Stimulated activated effector memory CD8-positive, alpha-beta T cell treated with anti-CD3 and anti-CD28 coated beads, Interleukin-12 subunit alpha, Interleukin-12 subunit beta, amount 100 ng/mL, for 72 hours (primary cell): ENCODE measurements around the gene GLB1L2.

Experiments used
- ATAC-seq: fragments of 150-1000 bp; cut with Tn5 transposase; 2 replicates; pipeline ENCODE4 v1.10.0; 2021
- DNase-seq, 2 donors: peaks; one replicate each; pipeline ENCODE4 v3.0.0; 2021 to 2022; ENCODE audit warnings: low spot score in 2 of 2
- H3K27ac Mint-ChIP-seq: one replicate; pipeline ENCODE4 v1.8.0; 2022; ENCODE audit warnings: mild to moderate bottlenecking, mixed read lengths
- H3K36me3 Mint-ChIP-seq: one replicate; pipeline ENCODE4 v1.8.0; 2022; ENCODE audit warnings: mild to moderate bottlenecking, mixed read lengths
- H3K4me1 Mint-ChIP-seq: one replicate; pipeline ENCODE4 v1.8.0; 2022; ENCODE audit warnings: mixed read lengths
- H3K4me3 Mint-ChIP-seq: one replicate; pipeline ENCODE4 v1.8.0; 2022; ENCODE audit warnings: mild to moderate bottlenecking, mixed read lengths
- H3K9me3 Mint-ChIP-seq: one replicate; pipeline ENCODE4 v1.8.0; 2022; ENCODE audit warnings: mixed read lengths

Gene GLB1L2

GRCh38 chr11:134365011-134365925 is 33.5 kb downstream of the GLB1L2 start:
- H3K36me3 Mint-ChIP-seq: no peaks in the 10 kb centered on the region
- DNase-seq (no peak), ATAC-seq (no peak)
- no peak overlapping the region for H3K27ac Mint-ChIP-seq
- H3K4me1 Mint-ChIP-seq: peaks cover 11% of the 10 kb centered on the region
- no peak overlapping the region for H3K4me3 Mint-ChIP-seq
- H3K9me3 Mint-ChIP-seq: no peaks in the 10 kb centered on the region

GRCh38 chr11:134366254-134366653 is 34.5 kb downstream of the GLB1L2 start:
- Mint-ChIP-seq H3K4me1 (peaks cover 10% of the 10 kb centered on the region), H3K9me3 (no peaks in the 10 kb centered on the region), H3K4me3 (no peak overlapping the region), H3K36me3 (no peaks in the 10 kb centered on the region), H3K27ac (no peak overlapping the region)
- no peak for ATAC-seq
- DNase-seq: no peak

GRCh38 chr11:134367781-134368180 is 36.0 kb downstream of the GLB1L2 start:
- no peaks in the 10 kb centered on the region for H3K36me3 Mint-ChIP-seq
- no peak overlapping the region for H3K27ac Mint-ChIP-seq
- DNase-seq: no peak
- H3K4me1 Mint-ChIP-seq: no peaks in the 10 kb centered on the region
- no peaks in the 10 kb centered on the region for H3K9me3 Mint-ChIP-seq
- no peak for ATAC-seq
- H3K4me3 Mint-ChIP-seq: no peak overlapping the region

- Mint-ChIP-seq H3K36me3 (no peaks in the 10 kb centered on the region), H3K27ac (no peak overlapping the region), H3K4me3 (no peak overlapping the region), H3K4me1 (no peaks in the 10 kb centered on the region), H3K9me3 (no peaks in the 10 kb centered on the region)
- DNase-seq (no peak), ATAC-seq (no peak)
These were observed 38.1 kb downstream of the GLB1L2 start for GRCh38 chr11:134369656-134370525.

GRCh38 chr11:134370526-134371435 is 39.0 kb downstream of the GLB1L2 start:
- Mint-ChIP-seq H3K4me1 (no peaks in the 10 kb centered on the region), H3K9me3 (no peaks in the 10 kb centered on the region), H3K27ac (no peak overlapping the region), H3K4me3 (no peak overlapping the region), H3K36me3 (no peaks in the 10 kb centered on the region)
- no peak for DNase-seq
- no peak for ATAC-seq

- Mint-ChIP-seq H3K4me1 (no peaks in the 10 kb centered on the region), H3K9me3 (no peaks in the 10 kb centered on the region), H3K4me3 (no peak overlapping the region), H3K27ac (no peak overlapping the region), H3K36me3 (no peaks in the 10 kb centered on the region)
- ATAC-seq (no peak), DNase-seq (no peak)
These were observed 39.8 kb downstream of the GLB1L2 start for GRCh38 chr11:134371436-134372185.

GRCh38 chr11:134372536-134372935 is 40.7 kb downstream of the GLB1L2 start:
- no peak for ATAC-seq
- H3K4me1 Mint-ChIP-seq: no peaks in the 10 kb centered on the region
- H3K4me3 Mint-ChIP-seq: no peak overlapping the region
- no peak for DNase-seq
- H3K9me3 Mint-ChIP-seq: no peaks in the 10 kb centered on the region
- no peak overlapping the region for H3K27ac Mint-ChIP-seq
- H3K36me3 Mint-ChIP-seq: no peaks in the 10 kb centered on the region

- ATAC-seq (no peak), DNase-seq (no peak)
- Mint-ChIP-seq H3K9me3 (no peaks in the 10 kb centered on the region), H3K27ac (no peak overlapping the region), H3K4me3 (no peak overlapping the region), H3K4me1 (no peaks in the 10 kb centered on the region), H3K36me3 (no peaks in the 10 kb centered on the region)
These were observed 41.2 kb downstream of the GLB1L2 start for GRCh38 chr11:134372961-134373360.

GRCh38 chr11:134373591-134374052 is 41.8 kb downstream of the GLB1L2 start:
- H3K4me3 Mint-ChIP-seq: no peak overlapping the region
- no peaks in the 10 kb centered on the region for H3K9me3 Mint-ChIP-seq
- H3K4me1 Mint-ChIP-seq: no peaks in the 10 kb centered on the region
- H3K27ac Mint-ChIP-seq: no peak overlapping the region
- no peaks in the 10 kb centered on the region for H3K36me3 Mint-ChIP-seq
- DNase-seq (no peak), ATAC-seq (no peak)

GRCh38 chr11:134374171-134374570 is 42.4 kb downstream of the GLB1L2 start:
- no peak overlapping the region for H3K4me3 Mint-ChIP-seq
- no peaks in the 10 kb centered on the region for H3K36me3 Mint-ChIP-seq
- DNase-seq (no peak), ATAC-seq (no peak)
- H3K9me3 Mint-ChIP-seq: no peaks in the 10 kb centered on the region
- H3K4me1 Mint-ChIP-seq: no peaks in the 10 kb centered on the region
- H3K27ac Mint-ChIP-seq: no peak overlapping the region

GRCh38 chr11:134374891-134375550 is 43.2 kb downstream of the GLB1L2 start:
- Mint-ChIP-seq H3K9me3 (no peaks in the 10 kb centered on the region), H3K4me1 (no peaks in the 10 kb centered on the region)

GRCh38 chr11:134376150-134376921 is 44.5 kb downstream of the GLB1L2 start:
- no peak overlapping the region for H3K4me3 Mint-ChIP-seq
- no peaks in the 10 kb centered on the region for H3K4me1 Mint-ChIP-seq
- ATAC-seq: no peak
- no peaks in the 10 kb centered on the region for H3K9me3 Mint-ChIP-seq
- H3K36me3 Mint-ChIP-seq: no peaks in the 10 kb centered on the region
- no peak for DNase-seq
- H3K27ac Mint-ChIP-seq: no peak overlapping the region

More at GRCh38 chr11:134374891-134375550, 43.2 kb downstream of the GLB1L2 start:
- no peak overlapping the region for H3K4me3 Mint-ChIP-seq
- DNase-seq (no peak), ATAC-seq (no peak)
- no peaks in the 10 kb centered on the region for H3K36me3 Mint-ChIP-seq
- H3K27ac Mint-ChIP-seq: peak overlapping the region; percentile 26

- no peak overlapping the region for H3K4me3 Mint-ChIP-seq
- H3K36me3 Mint-ChIP-seq: peaks cover 4% of the 10 kb centered on the region
- peak overlapping the region; percentile 45 for H3K27ac Mint-ChIP-seq
- H3K9me3 Mint-ChIP-seq: no peaks in the 10 kb centered on the region
- ATAC-seq: no peak
- no peak for DNase-seq
- H3K4me1 Mint-ChIP-seq: no peaks in the 10 kb centered on the region
These were observed 46.1 kb downstream of the GLB1L2 start for GRCh38 chr11:134377876-134378275.
